ENCODE results near the gene MTMR11. TPM values are rescaled to one million over a fixed set of nuclear protein-coding genes. Genes with fewer than 3 reads are reported as not detected.
A peak's percentile ranks its signal among the peaks of the same experiment; 100 is the strongest.

The MTMR11 gene
- total RNA-seq, 2 experiments from 2014 or later, result 0.51 to 0.86 TPM

DNA sequence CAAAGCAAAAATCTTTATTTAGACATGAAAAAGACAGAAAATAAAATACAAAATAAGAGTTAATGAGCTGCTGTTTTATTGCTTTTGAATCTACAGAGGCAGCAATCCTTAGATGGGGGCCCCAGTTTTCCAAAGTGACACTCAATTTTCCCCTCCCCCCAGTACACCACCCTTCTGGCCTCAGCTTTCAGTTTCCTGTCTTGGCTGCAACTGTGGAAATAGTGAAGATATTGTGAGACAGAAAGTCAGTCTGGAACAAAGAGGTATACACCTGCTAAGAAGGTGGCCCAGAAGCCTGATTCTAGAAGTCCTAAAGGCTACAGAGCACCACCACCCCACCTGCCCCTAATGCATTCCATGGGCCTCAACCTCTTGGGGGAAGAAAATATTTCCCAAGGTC lies 1.1 kb upstream of the MTMR11 start:
- H3K4me1 Mint-ChIP-seq (ENCODE audit: low read depth), result peaks cover 26% of the 10 kb centered on the region
- DNase-seq, result peak; percentile 50
- intact Hi-C loops (cut with micrococcal nuclease), result no loop called here
- H3K27ac Mint-ChIP-seq, result peak overlapping the region; percentile 32
- CTCF ChIA-PET, result no interaction called here
- peak; percentile 65 for ATAC-seq
- TF ChIP-seq, protein P1, sequence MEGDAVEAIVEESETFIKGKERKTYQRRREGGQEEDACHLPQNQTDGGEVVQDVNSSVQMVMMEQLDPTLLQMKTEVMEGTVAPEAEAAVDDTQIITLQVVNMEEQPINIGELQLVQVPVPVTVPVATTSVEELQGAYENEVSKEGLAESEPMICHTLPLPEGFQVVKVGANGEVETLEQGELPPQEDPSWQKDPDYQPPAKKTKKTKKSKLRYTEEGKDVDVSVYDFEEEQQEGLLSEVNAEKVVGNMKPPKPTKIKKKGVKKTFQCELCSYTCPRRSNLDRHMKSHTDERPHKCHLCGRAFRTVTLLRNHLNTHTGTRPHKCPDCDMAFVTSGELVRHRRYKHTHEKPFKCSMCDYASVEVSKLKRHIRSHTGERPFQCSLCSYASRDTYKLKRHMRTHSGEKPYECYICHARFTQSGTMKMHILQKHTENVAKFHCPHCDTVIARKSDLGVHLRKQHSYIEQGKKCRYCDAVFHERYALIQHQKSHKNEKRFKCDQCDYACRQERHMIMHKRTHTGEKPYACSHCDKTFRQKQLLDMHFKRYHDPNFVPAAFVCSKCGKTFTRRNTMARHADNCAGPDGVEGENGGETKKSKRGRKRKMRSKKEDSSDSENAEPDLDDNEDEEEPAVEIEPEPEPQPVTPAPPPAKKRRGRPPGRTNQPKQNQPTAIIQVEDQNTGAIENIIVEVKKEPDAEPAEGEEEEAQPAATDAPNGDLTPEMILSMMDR (IDR thresholded peaks at IDR 0.05), result no peak
- H3K36me3 Mint-ChIP-seq (ENCODE audit: low read depth), result no peaks in the 10 kb centered on the region
- POLR2A ChIA-PET, result interaction anchor here (0.6 to 1.9 kb wide), 5 partner anchors 10 to 292 kb away, joined by 3 to 10 read pairs (median 4); partner anchors contain the start of gene SF3B4
- no peaks in the 10 kb centered on the region for H3K9me3 Mint-ChIP-seq
- H3K27me3 Mint-ChIP-seq, result no peaks in the 10 kb centered on the region
- no peak overlapping the region for H3K4me3 Mint-ChIP-seq

- Mint-ChIP-seq H3K27me3 (no peaks in the 10 kb centered on the region), H3K4me1 (ENCODE audit: low read depth) (peaks cover 26% of the 10 kb centered on the region), H3K4me3 (peak overlapping the region; percentile 5), H3K9me3 (no peaks in the 10 kb centered on the region), H3K36me3 (ENCODE audit: low read depth) (no peaks in the 10 kb centered on the region), H3K27ac (peak overlapping the region; percentile 32)
- TF ChIP-seq, protein P1 (IDR thresholded peaks at IDR 0.05), result no peak
- ATAC-seq, result no peak
- ChIA-PET CTCF (no interaction called here), POLR2A (interaction anchor here (1.0 to 1.9 kb wide), 4 partner anchors 9 to 72 kb away, joined by 3 to 10 read pairs (median 6); partner anchors contain the start of gene SF3B4)
- intact Hi-C loops (cut with micrococcal nuclease), result no loop called here
- no peak for DNase-seq
These were observed 470 bp upstream of the MTMR11 start for GRCh38 chr1:149936992-149937705.

DNA sequence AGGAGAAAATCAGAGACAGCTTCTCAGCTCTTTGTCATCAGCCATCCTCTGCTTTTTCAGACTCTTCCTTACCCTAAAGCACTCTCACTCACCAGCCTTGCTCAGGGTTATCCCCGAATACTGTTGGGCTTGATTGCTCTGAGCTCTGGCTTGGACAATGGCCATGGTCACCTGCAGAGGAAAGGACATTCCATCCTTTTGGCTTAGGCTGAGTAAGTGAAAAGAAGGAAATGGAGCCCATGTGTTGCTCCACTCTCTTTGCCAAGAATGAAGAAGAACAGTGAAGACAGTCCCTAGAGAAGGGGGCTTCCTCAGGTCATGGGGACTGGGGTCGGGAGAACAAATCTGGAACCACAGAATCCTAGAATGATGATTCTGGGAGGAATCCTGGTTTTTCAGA lies 2.3 kb downstream of the MTMR11 start:
- no peak for DNase-seq
- Mint-ChIP-seq H3K9me3 (no peaks in the 10 kb centered on the region), H3K36me3 (ENCODE audit: low read depth) (no peaks in the 10 kb centered on the region), H3K4me1 (ENCODE audit: low read depth) (peaks cover 26% of the 10 kb centered on the region), H3K4me3 (no peak overlapping the region), H3K27ac (no peak overlapping the region), H3K27me3 (no peaks in the 10 kb centered on the region)
- TF ChIP-seq, protein P1 (IDR thresholded peaks at IDR 0.05), result no peak
- intact Hi-C loops (cut with micrococcal nuclease), result no loop called here
- ChIA-PET CTCF (interaction anchor here (1.7 kb wide), 1 partner anchor 28 kb away, joined by 5 read pairs; no protein-coding TSS in a partner anchor), POLR2A (interaction anchor here (7.2 kb wide), 1 partner anchor 47 kb away, joined by 62 read pairs; a partner anchor contains a TSS)
- no peak for ATAC-seq

GRCh38 chr1:149933208-149933607 lies 3.5 kb downstream of the MTMR11 start:
- H3K27me3 Mint-ChIP-seq, result no peaks in the 10 kb centered on the region
- no peak for ATAC-seq
- peaks cover 26% of the 10 kb centered on the region for H3K4me1 Mint-ChIP-seq (ENCODE audit: low read depth)
- no peaks in the 10 kb centered on the region for H3K9me3 Mint-ChIP-seq
- no peak overlapping the region for H3K4me3 Mint-ChIP-seq
- ChIA-PET POLR2A (interaction anchor here (1.3 to 7.2 kb wide), 2 partner anchors 33 to 46 kb away, joined by 3 to 62 read pairs; a partner anchor contains a TSS), CTCF (interaction anchor here (1.7 kb wide), 1 partner anchor 29 kb away, joined by 5 read pairs; no protein-coding TSS in a partner anchor)
- H3K27ac Mint-ChIP-seq, result no peak overlapping the region
- no peak for DNase-seq
- no peaks in the 10 kb centered on the region for H3K36me3 Mint-ChIP-seq (ENCODE audit: low read depth)
- TF ChIP-seq, protein P1 (IDR thresholded peaks at IDR 0.05), result no peak
- intact Hi-C loops (cut with micrococcal nuclease), result no loop called here

GRCh38 chr1:149932474-149932873 lies 4.2 kb downstream of the MTMR11 start:
- no peak for ATAC-seq
- H3K4me1 Mint-ChIP-seq (ENCODE audit: low read depth), result peaks cover 20% of the 10 kb centered on the region
- no peaks in the 10 kb centered on the region for H3K9me3 Mint-ChIP-seq
- H3K36me3 Mint-ChIP-seq (ENCODE audit: low read depth), result peaks cover 2% of the 10 kb centered on the region
- H3K27ac Mint-ChIP-seq, result no peak overlapping the region
- CTCF ChIA-PET, result interaction anchor here (1.7 kb wide), 1 partner anchor 30 kb away, joined by 5 read pairs; no protein-coding TSS in a partner anchor
- intact Hi-C loops (cut with micrococcal nuclease), result no loop called here
- TF ChIP-seq, protein P1 (IDR thresholded peaks at IDR 0.05), result no peak
- no peak overlapping the region for H3K4me3 Mint-ChIP-seq
- H3K27me3 Mint-ChIP-seq, result no peaks in the 10 kb centered on the region
- POLR2A ChIA-PET, result interaction anchor here (1.3 to 7.2 kb wide), 2 partner anchors 32 to 45 kb away, joined by 3 to 62 read pairs; a partner anchor contains a TSS
- DNase-seq, result no peak
